Endodermal cell (in vitro differentiated cells): ENCODE results near the gene SLC45A1. TPM values are rescaled to one million over a fixed set of nuclear protein-coding genes. Genes with fewer than 3 reads are reported as not detected.

Source experiments
- DNase-seq: peaks from one replicate; pipeline ENCODE4 v3.0.0-alpha.2; 2017
- H3K27ac ChIP-seq: 2 replicates; pipeline ENCODE4 v1.5.1; 2013; ENCODE audit warnings: mild to moderate bottlenecking, low read depth, low read length, moderate library complexity
- H3K27me3 ChIP-seq: 2 replicates; pipeline ENCODE4 v1.6.1; 2013; ENCODE audit warnings: mild to moderate bottlenecking, low read length, moderate library complexity; ENCODE audit not compliant: insufficient read depth, control insufficient read depth, poor library complexity, severe bottlenecking
- H3K36me3 ChIP-seq: 2 replicates; pipeline ENCODE4 v1.7.0; 2013; ENCODE audit warnings: mild to moderate bottlenecking, low read length, moderate library complexity; ENCODE audit not compliant: control insufficient read depth, insufficient read depth
- H3K4me1 ChIP-seq: one replicate; pipeline ENCODE4 v1.7.0; 2013; ENCODE audit warnings: low read length; ENCODE audit not compliant: control insufficient read depth, insufficient read depth
- H3K4me3 ChIP-seq: 2 replicates; pipeline ENCODE4 v1.5.1; 2013; ENCODE audit warnings: mild to moderate bottlenecking, low read length, moderate library complexity
- H3K9ac ChIP-seq: 2 replicates; pipeline ENCODE4 v1.6.1; 2013; ENCODE audit warnings: mild to moderate bottlenecking, low read length, moderate library complexity; ENCODE audit not compliant: poor library complexity, severe bottlenecking; ENCODE audit errors: extremely low read depth
- H3K9me3 ChIP-seq: 2 replicates; pipeline ENCODE4 v1.6.1; 2013; ENCODE audit warnings: mild to moderate bottlenecking, low read length, moderate library complexity; ENCODE audit not compliant: control insufficient read depth
- H3K27ac Mint-ChIP-seq: 2 replicates; pipeline ENCODE4 v1.8.0; 2020; ENCODE audit warnings: mixed read lengths
- H3K27me3 Mint-ChIP-seq: 2 replicates; pipeline ENCODE4 v1.8.0; 2021; ENCODE audit warnings: mild to moderate bottlenecking, mixed read lengths; ENCODE audit not compliant: insufficient read depth
- H3K36me3 Mint-ChIP-seq: 2 replicates; pipeline ENCODE4 v1.8.0; 2020; ENCODE audit warnings: low read depth, mixed read lengths
- H3K4me1 Mint-ChIP-seq: 2 replicates; pipeline ENCODE4 v1.8.0; 2020; ENCODE audit warnings: mixed read lengths
- H3K4me3 Mint-ChIP-seq: 2 replicates; pipeline ENCODE4 v1.8.0; 2020; ENCODE audit warnings: mild to moderate bottlenecking, moderate library complexity, mixed read lengths
- H3K9me3 Mint-ChIP-seq: 2 replicates; pipeline ENCODE4 v1.8.0; 2020; ENCODE audit warnings: mild to moderate bottlenecking, mixed read lengths
- WGBS, 2 experiments: methylation state at CpG; one replicate each; pipeline versions ENCODE4 v1.1.5 to v1.1.7; 2013; ENCODE audit warnings: missing lambda C conversion rate in 2 of 2, mixed read lengths in 1 of 2; ENCODE audit not compliant: insufficient coverage in 1 of 2, insufficient read length in 1 of 2; 5-methylcytosine and 5-hydroxymethylcytosine counted together
- total RNA-seq, 2 donors: library from RNA; stranded (reverse); fragmentation: NEBNext Ultra II Directional in 1 of 2; extraction: Animal tissue kit (Norgen Biotek cat#: 25700) in 1 of 2; gene quantifications; 2 replicates in 1 of 2; 3 replicates in 1 of 2; pipeline ENCODE4 v1.2.1, GENCODE V29; 2021
- TF ChIP-seq, protein P1 (sequence below): fragments of 200-600 bp; sonication (generic); conservative IDR thresholded peaks from 2 replicates; pipeline ENCODE4 v1.5.0; 2021; ENCODE audit warnings: antibody characterized with exemption, mild to moderate bottlenecking

Gene SLC45A1
- total RNA-seq, 2 donors from 2014 or later, result 0.42 TPM; not detected in 1

GRCh38 chr1:8323706-8324105, 5.8 kb downstream of the SLC45A1 start:
- H3K4me1 ChIP-seq, result no peaks in the 10 kb centered on the region
- H3K9me3 ChIP-seq, result no peaks in the 10 kb centered on the region
- no peaks in the 10 kb centered on the region for H3K36me3 ChIP-seq
- peak overlapping the region; percentile 21 for H3K27ac Mint-ChIP-seq
- H3K36me3 Mint-ChIP-seq, result no peaks in the 10 kb centered on the region
- H3K27me3 ChIP-seq, result peaks cover 16% of the 10 kb centered on the region
- H3K9ac ChIP-seq, result no peak overlapping the region
- H3K4me3 Mint-ChIP-seq, result no peak overlapping the region
- TF ChIP-seq, protein P1, sequence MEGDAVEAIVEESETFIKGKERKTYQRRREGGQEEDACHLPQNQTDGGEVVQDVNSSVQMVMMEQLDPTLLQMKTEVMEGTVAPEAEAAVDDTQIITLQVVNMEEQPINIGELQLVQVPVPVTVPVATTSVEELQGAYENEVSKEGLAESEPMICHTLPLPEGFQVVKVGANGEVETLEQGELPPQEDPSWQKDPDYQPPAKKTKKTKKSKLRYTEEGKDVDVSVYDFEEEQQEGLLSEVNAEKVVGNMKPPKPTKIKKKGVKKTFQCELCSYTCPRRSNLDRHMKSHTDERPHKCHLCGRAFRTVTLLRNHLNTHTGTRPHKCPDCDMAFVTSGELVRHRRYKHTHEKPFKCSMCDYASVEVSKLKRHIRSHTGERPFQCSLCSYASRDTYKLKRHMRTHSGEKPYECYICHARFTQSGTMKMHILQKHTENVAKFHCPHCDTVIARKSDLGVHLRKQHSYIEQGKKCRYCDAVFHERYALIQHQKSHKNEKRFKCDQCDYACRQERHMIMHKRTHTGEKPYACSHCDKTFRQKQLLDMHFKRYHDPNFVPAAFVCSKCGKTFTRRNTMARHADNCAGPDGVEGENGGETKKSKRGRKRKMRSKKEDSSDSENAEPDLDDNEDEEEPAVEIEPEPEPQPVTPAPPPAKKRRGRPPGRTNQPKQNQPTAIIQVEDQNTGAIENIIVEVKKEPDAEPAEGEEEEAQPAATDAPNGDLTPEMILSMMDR, result no peak
- no peaks in the 10 kb centered on the region for H3K9me3 Mint-ChIP-seq
- H3K27me3 Mint-ChIP-seq, result peaks cover 22% of the 10 kb centered on the region
- no peak overlapping the region for H3K4me3 ChIP-seq
- DNase-seq, result no peak
- no peak overlapping the region for H3K27ac ChIP-seq
- WGBS, 2 experiments, result 83 to 99% methylated on average over 7 to 11 of the region's 11 CpGs
- no peaks in the 10 kb centered on the region for H3K4me1 Mint-ChIP-seq

GRCh38 chr1:8324176-8324810, 6.4 kb downstream of the SLC45A1 start:
- H3K36me3 Mint-ChIP-seq, result no peaks in the 10 kb centered on the region
- TF ChIP-seq, protein P1, result no peak
- 93 to 96% methylated on average over 17 to 32 of the region's 32 CpGs for WGBS, 2 experiments

GRCh38 chr1:8325771-8326170, 7.9 kb downstream of the SLC45A1 start:
- WGBS, 2 experiments, result 95 to 97% methylated on average over 20 to 21 of the region's 21 CpGs
- no peaks in the 10 kb centered on the region for H3K9me3 Mint-ChIP-seq
- Histone ChIP-seq H3K27ac (no peak overlapping the region), H3K9me3 (no peaks in the 10 kb centered on the region), H3K4me1 (no peaks in the 10 kb centered on the region), H3K27me3 (no peaks in the 10 kb centered on the region), H3K9ac (no peak overlapping the region), H3K36me3 (no peaks in the 10 kb centered on the region), H3K4me3 (no peak overlapping the region)
- H3K27ac Mint-ChIP-seq, result no peak overlapping the region
- no peak for DNase-seq
- H3K4me3 Mint-ChIP-seq, result no peak overlapping the region
- no peaks in the 10 kb centered on the region for H3K4me1 Mint-ChIP-seq
- no peaks in the 10 kb centered on the region for H3K36me3 Mint-ChIP-seq
- H3K27me3 Mint-ChIP-seq, result peaks cover 6% of the 10 kb centered on the region
- TF ChIP-seq, protein P1, result no peak

More at GRCh38 chr1:8324176-8324810, 6.4 kb downstream of the SLC45A1 start:
- no peak overlapping the region for H3K9ac ChIP-seq
- H3K27me3 Mint-ChIP-seq, result peaks cover 16% of the 10 kb centered on the region
- no peak overlapping the region for H3K4me3 Mint-ChIP-seq
- no peaks in the 10 kb centered on the region for H3K9me3 Mint-ChIP-seq
- no peak overlapping the region for H3K27ac Mint-ChIP-seq
- H3K4me1 ChIP-seq, result no peaks in the 10 kb centered on the region
- no peak overlapping the region for H3K27ac ChIP-seq
- no peak overlapping the region for H3K4me3 ChIP-seq
- DNase-seq, result no peak
- H3K4me1 Mint-ChIP-seq, result no peaks in the 10 kb centered on the region
- no peaks in the 10 kb centered on the region for H3K36me3 ChIP-seq
- H3K27me3 ChIP-seq, result peaks cover 11% of the 10 kb centered on the region
- H3K9me3 ChIP-seq, result no peaks in the 10 kb centered on the region
